Thyroid gland (tissue), 4 donors: Measurements from ENCODE around the gene TAOK1. TPM values are rescaled to one million over a fixed set of nuclear protein-coding genes. Genes with fewer than 3 reads are reported as not detected.

Experiments used
- DNase-seq, 2 donors: peaks; one replicate each; pipeline ENCODE4 v3.0.0-alpha.2; 2019
- H3K27ac ChIP-seq, 3 donors: fragments of 200-600 bp; sonication (generic); 1 replicate in 2 of 3; 2 replicates in 1 of 3; pipeline ENCODE4 v1.5.1; 2016 to 2019; ENCODE audit warnings: mild to moderate bottlenecking in 1 of 3, moderate library complexity in 1 of 3
- H3K27me3 ChIP-seq: fragments of 200-600 bp; sonication (generic); one replicate; pipeline ENCODE4 v1.5.1; 2019
- H3K36me3 ChIP-seq, 2 donors: fragments of 200-600 bp; sonication (generic); one replicate each; pipeline ENCODE4 v1.5.1; 2016 to 2019
- H3K4me1 ChIP-seq, 2 donors: fragments of 200-600 bp; sonication (generic); one replicate each; pipeline ENCODE4 v1.5.1; 2017 to 2019
- H3K4me3 ChIP-seq, 3 donors: fragments of 200-600 bp; sonication (generic); replicated peaks in 1 of 3; 1 replicate in 2 of 3; 2 replicates in 1 of 3; pipeline ENCODE4 v1.5.1; 2016; ENCODE audit warnings: mild to moderate bottlenecking in 1 of 3
- H3K9me3 ChIP-seq: fragments of 200-600 bp; sonication (generic); one replicate; pipeline ENCODE4 v1.5.1; 2017
- CTCF ChIP-seq, 6 experiments: fragments of 200-600 bp in 3 of 6; fragments of 450-650 bp in 3 of 6; sonication (generic) in 3 of 6; IDR thresholded peaks; one replicate each; pipeline ENCODE4 v1.5.1; 2016 to 2019; ENCODE audit warnings: antibody characterized with exemption in 6 of 6, mild to moderate bottlenecking in 2 of 6, inconsistent platforms in 1 of 6, moderate library complexity in 1 of 6
- POLR2A ChIP-seq, 2 donors: fragments of 450-650 bp; IDR thresholded peaks; one replicate each; pipeline ENCODE4 v1.6.1; 2017; ENCODE audit warnings: antibody characterized with exemption in 2 of 2, mild to moderate bottlenecking in 2 of 2, moderate library complexity in 1 of 2
- WGBS, 2 donors: methylation state at CpG; one replicate each; pipeline ENCODE4 v1.1.5; 2017; 5-methylcytosine and 5-hydroxymethylcytosine counted together
- intact Hi-C: fragments of 100-400 bp; cut with DNase I; formaldehyde crosslinking; loops from one replicate; pipeline ENCODE4 v1.15.1; 2023
- total RNA-seq, 4 donors: library from RNA; depleted of rRNA; stranded (reverse); fragments of >200 nt; gene quantifications; one replicate each; pipeline ENCODE4 v1.2.3, GENCODE V29; 2016

TAOK1 gene
- total RNA-seq, 4 donors from 2014 or later: 62.9 to 87.5 (median 68.8) TPM

GRCh38 chr17:29593591-29594518 lies 203.7 kb downstream of the TAOK1 start:
- Histone ChIP-seq H3K4me1 (peaks cover 31 to 38% of the 10 kb centered on the region in 2 donors), H3K36me3 (no peaks in the 10 kb centered on the region), H3K27me3 (no peaks in the 10 kb centered on the region), H3K4me3 (peak overlapping the region in 2 of 3 donors; percentile 29 to 58), H3K9me3 (no peaks in the 10 kb centered on the region), H3K27ac (peak overlapping the region in 1 of 3 donors; percentile 10)
- TF ChIP-seq CTCF (IDR thresholded peaks at IDR 0.05) (peak in 1 of 6 experiments; percentile 8), POLR2A (IDR thresholded peaks at IDR 0.05) (no peak)
- no peak for DNase-seq
- intact Hi-C loops: no loop called here
- WGBS, 2 donors: 16 to 74% methylated on average over 4 to 33 of the region's 64 CpGs

GRCh38 chr17:29594519-29595090 lies 204.4 kb downstream of the TAOK1 start:
- Histone ChIP-seq H3K27me3 (no peaks in the 10 kb centered on the region), H3K4me1 (peaks cover 31 to 38% of the 10 kb centered on the region in 2 donors), H3K36me3 (no peaks in the 10 kb centered on the region), H3K9me3 (no peaks in the 10 kb centered on the region), H3K4me3 (no peak overlapping the region), H3K27ac (no peak overlapping the region)
- DNase-seq: no peak
- TF ChIP-seq CTCF (IDR thresholded peaks at IDR 0.05) (no peak), POLR2A (IDR thresholded peaks at IDR 0.05) (no peak)
- intact Hi-C loops: no loop called here
- WGBS, 2 donors: 77 to 90% methylated on average over 4 to 7 of the region's 11 CpGs

GRCh38 chr17:29595107-29595942 lies 205.2 kb downstream of the TAOK1 start:
- Histone ChIP-seq H3K27me3 (no peaks in the 10 kb centered on the region), H3K9me3 (no peaks in the 10 kb centered on the region), H3K27ac (no peak overlapping the region), H3K4me3 (no peak overlapping the region), H3K4me1 (peaks cover 25 to 31% of the 10 kb centered on the region in 2 donors), H3K36me3 (no peaks in the 10 kb centered on the region)
- intact Hi-C loops: no loop called here
- TF ChIP-seq CTCF (IDR thresholded peaks at IDR 0.05) (no peak), POLR2A (IDR thresholded peaks at IDR 0.05) (no peak)
- no peak for DNase-seq
- 80 to 82% methylated on average over 7 of the region's 7 CpGs for WGBS, 2 donors

GRCh38 chr17:29595943-29596774 lies 206.0 kb downstream of the TAOK1 start:
- 84% methylated on average over 4 to 12 of the region's 12 CpGs for WGBS, 2 donors
- intact Hi-C loops: no loop called here
- Histone ChIP-seq H3K36me3 (no peaks in the 10 kb centered on the region), H3K4me3 (no peak overlapping the region), H3K27me3 (no peaks in the 10 kb centered on the region), H3K4me1 (peaks cover 17 to 22% of the 10 kb centered on the region in 2 donors), H3K9me3 (no peaks in the 10 kb centered on the region), H3K27ac (no peak overlapping the region)
- DNase-seq: no peak
- TF ChIP-seq POLR2A (IDR thresholded peaks at IDR 0.05) (no peak), CTCF (IDR thresholded peaks at IDR 0.05) (no peak)
